ENCODE results near the gene HVCN1. TPM values are rescaled to one million over a fixed set of nuclear protein-coding genes. Genes with fewer than 3 reads are reported as not detected.
A peak's percentile ranks its signal among the peaks of the same experiment; 100 is the strongest.

Gene HVCN1
- total RNA-seq, 1 experiment from 2014 or later: 2.2 TPM

DNA sequence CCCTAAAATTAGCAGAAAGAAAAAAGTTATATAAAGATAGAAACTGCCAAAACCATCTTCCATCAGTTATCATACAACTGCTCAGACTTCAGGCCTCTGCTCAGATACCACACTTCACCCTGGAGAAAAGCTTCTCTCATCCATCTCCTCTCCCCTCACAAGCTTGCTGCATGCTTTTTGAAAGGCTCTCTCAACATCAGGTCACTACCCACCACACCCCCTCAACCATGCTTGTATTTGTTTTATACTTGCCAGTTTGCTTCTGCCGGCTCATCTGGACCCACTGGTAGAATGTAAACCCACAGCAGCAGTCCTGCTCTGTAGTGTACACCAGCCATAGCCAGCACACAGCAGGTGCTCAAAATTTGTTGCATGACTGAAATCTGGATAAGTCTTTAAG, 45.0 kb upstream of the HVCN1 start:
- Histone ChIP-seq H3K4me2 (ENCODE audit: low read length) (no peak overlapping the region; the same call in 1 of the 2 replicates), H3K79me2 (ENCODE audit: low read length) (peaks cover 99% of the 10 kb centered on the region), H4K20me1 (ENCODE audit: low read length) (peaks cover 93% of the 10 kb centered on the region), H2AFZ (ENCODE audit: low read length) (no peak overlapping the region), H3K9ac (ENCODE audit: low read length) (no peak overlapping the region), H3K27ac (ENCODE audit: low read length) (no peak overlapping the region), H3K4me1 (ENCODE audit: insufficient read depth, low read length) (peaks cover 22% of the 10 kb centered on the region), H3K36me3 (ENCODE audit: low read depth, low read length) (peaks cover 63% of the 10 kb centered on the region), H3F3A (ENCODE audit: low read length, unreplicated experiment) (no peaks in the 10 kb centered on the region), H3K4me3 (ENCODE audit: low read length) (no peak overlapping the region), H3K9me3 (ENCODE audit: low read length) (no peaks in the 10 kb centered on the region), H3K27me3 (ENCODE audit: low read length) (no peaks in the 10 kb centered on the region), H3K9me2 (replicated peaks; ENCODE audit: low read length) (no peaks in the 10 kb centered on the region)
- TF ChIP-seq, protein P1, sequence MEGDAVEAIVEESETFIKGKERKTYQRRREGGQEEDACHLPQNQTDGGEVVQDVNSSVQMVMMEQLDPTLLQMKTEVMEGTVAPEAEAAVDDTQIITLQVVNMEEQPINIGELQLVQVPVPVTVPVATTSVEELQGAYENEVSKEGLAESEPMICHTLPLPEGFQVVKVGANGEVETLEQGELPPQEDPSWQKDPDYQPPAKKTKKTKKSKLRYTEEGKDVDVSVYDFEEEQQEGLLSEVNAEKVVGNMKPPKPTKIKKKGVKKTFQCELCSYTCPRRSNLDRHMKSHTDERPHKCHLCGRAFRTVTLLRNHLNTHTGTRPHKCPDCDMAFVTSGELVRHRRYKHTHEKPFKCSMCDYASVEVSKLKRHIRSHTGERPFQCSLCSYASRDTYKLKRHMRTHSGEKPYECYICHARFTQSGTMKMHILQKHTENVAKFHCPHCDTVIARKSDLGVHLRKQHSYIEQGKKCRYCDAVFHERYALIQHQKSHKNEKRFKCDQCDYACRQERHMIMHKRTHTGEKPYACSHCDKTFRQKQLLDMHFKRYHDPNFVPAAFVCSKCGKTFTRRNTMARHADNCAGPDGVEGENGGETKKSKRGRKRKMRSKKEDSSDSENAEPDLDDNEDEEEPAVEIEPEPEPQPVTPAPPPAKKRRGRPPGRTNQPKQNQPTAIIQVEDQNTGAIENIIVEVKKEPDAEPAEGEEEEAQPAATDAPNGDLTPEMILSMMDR (conservative IDR thresholded peaks at IDR 0.05; ENCODE audit: low read depth, low read length): no peak
- TF ChIP-seq EZH2phosphoT487 (IDR thresholded peaks at IDR 0.05; ENCODE audit: borderline replicate concordance, low read length) (no peak), EZH2 (IDR thresholded peaks at IDR 0.05; ENCODE audit: low read length, unreplicated experiment) (no peak)
- no TSS peak for BruUV-seq (replicated peaks)
- ATAC-seq (peak; percentile 58), DNase-seq (no peak)
- POLR2A ChIA-PET (ENCODE audit: unreplicated experiment): no interaction called here
- CTCF ChIA-PET: interaction anchor here (0.8 kb wide), 1 partner anchor 29 kb away, joined by 4 read pairs; no protein-coding TSS in a partner anchor
- intact Hi-C loops (cut with micrococcal nuclease): no loop called here

DNA sequence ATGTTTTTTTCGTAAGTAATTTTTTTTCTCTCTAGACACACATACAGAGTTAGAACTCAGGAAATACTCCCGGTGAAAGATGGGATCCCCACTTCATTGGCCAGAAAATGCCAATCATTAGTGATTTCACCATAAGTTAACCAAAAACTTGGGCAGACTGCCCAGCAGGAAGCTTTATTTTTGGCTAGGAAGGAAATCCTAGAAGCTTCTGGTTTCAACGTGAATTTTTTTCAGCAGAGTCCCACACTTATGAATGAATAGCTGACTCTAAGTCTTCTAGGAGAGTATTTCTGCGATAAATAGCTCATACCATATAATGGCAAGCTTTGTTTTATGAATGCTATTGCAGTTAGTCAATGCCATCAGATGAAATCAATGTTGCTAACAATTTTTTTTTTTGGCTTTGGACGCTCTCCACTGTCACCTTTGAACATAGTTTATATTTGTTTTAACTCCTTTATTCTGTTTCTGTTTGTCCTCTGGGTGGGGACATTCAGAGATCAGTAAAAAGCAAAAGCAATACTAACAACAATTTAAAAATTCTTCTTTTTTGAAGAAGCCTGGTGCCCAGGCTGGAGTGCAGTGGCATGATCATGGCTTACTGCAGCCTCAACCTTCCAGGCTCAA, 44.3 kb upstream of the HVCN1 start:
- no peaks in the 10 kb centered on the region for H3K9me3 ChIP-seq (ENCODE audit: low read length)
- H3K79me2 ChIP-seq (ENCODE audit: low read length): peaks cover 99% of the 10 kb centered on the region
- CTCF ChIA-PET: interaction anchor here (0.5 to 1.0 kb wide), 3 partner anchors 29 to 95 kb away, joined by 3 to 4 read pairs (median 4); no protein-coding TSS in a partner anchor
- intact Hi-C loops (cut with micrococcal nuclease): no loop called here
- H3K4me2 ChIP-seq (ENCODE audit: low read length): no peak overlapping the region; the same call in 1 of the 2 replicates
- DNase-seq: no peak
- peaks cover 70% of the 10 kb centered on the region for H3K36me3 ChIP-seq (ENCODE audit: low read depth, low read length)
- no peaks in the 10 kb centered on the region for H3K27me3 ChIP-seq (ENCODE audit: low read length)
- no peak overlapping the region for H3K9ac ChIP-seq (ENCODE audit: low read length)
- TF ChIP-seq, protein P1 (conservative IDR thresholded peaks at IDR 0.05; ENCODE audit: low read depth, low read length): no peak
- TF ChIP-seq EZH2phosphoT487 (IDR thresholded peaks at IDR 0.05; ENCODE audit: borderline replicate concordance, low read length): no peak
- no peak for TF ChIP-seq EZH2 (IDR thresholded peaks at IDR 0.05; ENCODE audit: low read length, unreplicated experiment)
- no peak overlapping the region for H2AFZ ChIP-seq (ENCODE audit: low read length)
- POLR2A ChIA-PET (ENCODE audit: unreplicated experiment): interaction anchor here (0.7 kb wide), 1 partner anchor 1649 kb away, joined by 3 read pairs; the partner anchor contains the start of gene HECTD4
- H3K4me1 ChIP-seq (ENCODE audit: insufficient read depth, low read length): peaks cover 15% of the 10 kb centered on the region
- H3K4me3 ChIP-seq (ENCODE audit: low read length): no peak overlapping the region
- no peak overlapping the region for H3K27ac ChIP-seq (ENCODE audit: low read length)
- H3F3A ChIP-seq (ENCODE audit: low read length, unreplicated experiment): no peaks in the 10 kb centered on the region
- peak; percentile 45 for ATAC-seq
- no TSS peak for BruUV-seq (replicated peaks)
- no peaks in the 10 kb centered on the region for H3K9me2 ChIP-seq (replicated peaks; ENCODE audit: low read length)
- H4K20me1 ChIP-seq (ENCODE audit: low read length): peaks cover 93% of the 10 kb centered on the region

DNA sequence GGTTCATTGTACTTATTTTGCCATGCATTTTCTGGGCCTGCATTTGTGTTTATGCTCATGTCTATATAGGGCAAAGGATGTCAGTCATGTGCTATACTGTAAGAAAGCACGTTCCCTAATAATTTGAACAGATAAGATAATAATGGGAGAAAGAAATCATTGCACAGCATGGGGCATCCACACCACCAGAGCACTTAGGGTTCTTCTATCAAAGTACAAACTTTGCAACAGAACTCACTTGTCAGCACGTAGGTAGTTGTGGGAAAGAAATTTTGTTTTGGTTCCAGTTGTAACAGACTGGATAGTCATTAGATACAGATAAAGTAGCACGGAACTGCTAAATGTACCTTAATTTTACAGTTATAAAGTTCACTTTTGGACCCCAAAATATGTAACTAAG, 43.7 kb upstream of the HVCN1 start:
- ChIA-PET CTCF (interaction anchor here (0.5 to 1.0 kb wide), 2 partner anchors 90 to 96 kb away, joined by 3 to 4 read pairs; no protein-coding TSS in a partner anchor), POLR2A (ENCODE audit: unreplicated experiment) (no interaction called here)
- intact Hi-C loops (cut with micrococcal nuclease): no loop called here
- Histone ChIP-seq H3K36me3 (ENCODE audit: low read depth, low read length) (peaks cover 65% of the 10 kb centered on the region), H3K79me2 (ENCODE audit: low read length) (peaks cover 97% of the 10 kb centered on the region), H3K27ac (ENCODE audit: low read length) (no peak overlapping the region), H3F3A (ENCODE audit: low read length, unreplicated experiment) (no peaks in the 10 kb centered on the region), H2AFZ (ENCODE audit: low read length) (no peak overlapping the region), H4K20me1 (ENCODE audit: low read length) (peaks cover 86% of the 10 kb centered on the region), H3K4me3 (ENCODE audit: low read length) (no peak overlapping the region), H3K9me2 (replicated peaks; ENCODE audit: low read length) (no peaks in the 10 kb centered on the region), H3K9ac (ENCODE audit: low read length) (no peak overlapping the region), H3K4me2 (ENCODE audit: low read length) (no peak overlapping the region), H3K4me1 (ENCODE audit: insufficient read depth, low read length) (peaks cover 9% of the 10 kb centered on the region; the same call in 1 of the 2 replicates), H3K9me3 (ENCODE audit: low read length) (no peaks in the 10 kb centered on the region), H3K27me3 (ENCODE audit: low read length) (no peaks in the 10 kb centered on the region)
- TF ChIP-seq, protein P1 (conservative IDR thresholded peaks at IDR 0.05; ENCODE audit: low read depth, low read length): no peak
- TF ChIP-seq EZH2phosphoT487 (IDR thresholded peaks at IDR 0.05; ENCODE audit: borderline replicate concordance, low read length) (no peak), EZH2 (IDR thresholded peaks at IDR 0.05; ENCODE audit: low read length, unreplicated experiment) (no peak)
- no TSS peak for BruUV-seq (replicated peaks)
- ATAC-seq (no peak), DNase-seq (no peak)
